WERI-Rb-1 (cell line): ENCODE data around the gene NLRP6.
"Not testable (repeated sequence)": the region's sequence is repeated elsewhere in the genome, so short reads cannot be mapped to it uniquely, and the experiment has no call there.

ENCODE experiments used
- DNase-seq: peaks from one replicate; pipeline ENCODE4 v3.0.0-alpha.2; 2020
- H3K27ac ChIP-seq: fragments of 250-450 bp; sonication (Bioruptor Pico); 2 replicates; pipeline ENCODE4 v1.5.1; 2020; ENCODE audit warnings: mild to moderate bottlenecking, moderate library complexity
- H3K27me3 ChIP-seq: fragments of 250-450 bp; sonication (Bioruptor Pico); 2 replicates; pipeline ENCODE4 v1.5.1; 2021; ENCODE audit warnings: mild to moderate bottlenecking, low read depth, moderate library complexity; ENCODE audit not compliant: insufficient read depth, severe bottlenecking
- H3K36me3 ChIP-seq: fragments of 250-450 bp; sonication (Bioruptor Pico); 2 replicates; pipeline ENCODE4 v1.5.1; 2020; ENCODE audit warnings: mild to moderate bottlenecking, moderate library complexity
- H3K4me3 ChIP-seq: 2 replicates; pipeline ENCODE4 v1.5.1; 2011; ENCODE audit warnings: low read depth, mild to moderate bottlenecking, control low read depth, low read length
- H3K9me3 ChIP-seq: fragments of 250-450 bp; sonication (Bioruptor Pico); 2 replicates; pipeline ENCODE4 v1.5.1; 2021; ENCODE audit warnings: mild to moderate bottlenecking, moderate library complexity; ENCODE audit not compliant: severe bottlenecking
- TF ChIP-seq, protein P1 (sequence below): IDR thresholded peaks from 2 replicates; pipeline ENCODE4 v1.5.1; 2011; ENCODE audit warnings: low read depth, mild to moderate bottlenecking, control low read depth, inconsistent platforms, low read length

NLRP6 gene

GRCh38 chr11:329886-330253 lies 51.7 kb downstream of the NLRP6 start:
- no peak for DNase-seq
- no peaks in the 10 kb centered on the region for H3K27me3 ChIP-seq
- no peaks in the 10 kb centered on the region for H3K36me3 ChIP-seq
- no peak overlapping the region for H3K27ac ChIP-seq
- no peak overlapping the region for H3K4me3 ChIP-seq
- TF ChIP-seq, protein P1, sequence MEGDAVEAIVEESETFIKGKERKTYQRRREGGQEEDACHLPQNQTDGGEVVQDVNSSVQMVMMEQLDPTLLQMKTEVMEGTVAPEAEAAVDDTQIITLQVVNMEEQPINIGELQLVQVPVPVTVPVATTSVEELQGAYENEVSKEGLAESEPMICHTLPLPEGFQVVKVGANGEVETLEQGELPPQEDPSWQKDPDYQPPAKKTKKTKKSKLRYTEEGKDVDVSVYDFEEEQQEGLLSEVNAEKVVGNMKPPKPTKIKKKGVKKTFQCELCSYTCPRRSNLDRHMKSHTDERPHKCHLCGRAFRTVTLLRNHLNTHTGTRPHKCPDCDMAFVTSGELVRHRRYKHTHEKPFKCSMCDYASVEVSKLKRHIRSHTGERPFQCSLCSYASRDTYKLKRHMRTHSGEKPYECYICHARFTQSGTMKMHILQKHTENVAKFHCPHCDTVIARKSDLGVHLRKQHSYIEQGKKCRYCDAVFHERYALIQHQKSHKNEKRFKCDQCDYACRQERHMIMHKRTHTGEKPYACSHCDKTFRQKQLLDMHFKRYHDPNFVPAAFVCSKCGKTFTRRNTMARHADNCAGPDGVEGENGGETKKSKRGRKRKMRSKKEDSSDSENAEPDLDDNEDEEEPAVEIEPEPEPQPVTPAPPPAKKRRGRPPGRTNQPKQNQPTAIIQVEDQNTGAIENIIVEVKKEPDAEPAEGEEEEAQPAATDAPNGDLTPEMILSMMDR = no peak
- H3K9me3 ChIP-seq = no peaks in the 10 kb centered on the region

DNA sequence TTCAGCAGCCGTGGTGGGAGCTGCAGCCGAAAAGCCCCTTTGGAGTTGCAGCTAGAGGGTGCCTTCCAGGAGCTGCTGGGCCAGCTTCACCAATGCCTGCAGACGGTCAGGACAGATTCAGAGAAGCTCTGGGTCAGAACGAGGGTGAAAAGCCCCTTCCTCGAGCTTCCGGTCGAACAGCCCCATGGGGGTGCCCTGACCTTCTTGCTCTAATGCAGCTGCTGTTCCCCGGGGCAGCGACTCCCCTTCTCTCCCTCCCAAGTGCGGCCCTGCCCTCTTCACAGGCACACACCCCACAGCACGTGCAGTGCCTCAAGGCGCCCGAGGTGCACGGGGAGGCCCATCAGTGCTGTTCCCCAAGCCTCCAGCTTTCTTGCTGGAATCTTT lies 52.1 kb downstream of the NLRP6 start:
- H3K27ac ChIP-seq = no peak overlapping the region
- no peaks in the 10 kb centered on the region for H3K9me3 ChIP-seq
- TF ChIP-seq, protein P1 = no peak
- H3K4me3 ChIP-seq = no peak overlapping the region
- no peaks in the 10 kb centered on the region for H3K36me3 ChIP-seq
- H3K27me3 ChIP-seq = no peaks in the 10 kb centered on the region
- DNase-seq = no peak

DNA sequence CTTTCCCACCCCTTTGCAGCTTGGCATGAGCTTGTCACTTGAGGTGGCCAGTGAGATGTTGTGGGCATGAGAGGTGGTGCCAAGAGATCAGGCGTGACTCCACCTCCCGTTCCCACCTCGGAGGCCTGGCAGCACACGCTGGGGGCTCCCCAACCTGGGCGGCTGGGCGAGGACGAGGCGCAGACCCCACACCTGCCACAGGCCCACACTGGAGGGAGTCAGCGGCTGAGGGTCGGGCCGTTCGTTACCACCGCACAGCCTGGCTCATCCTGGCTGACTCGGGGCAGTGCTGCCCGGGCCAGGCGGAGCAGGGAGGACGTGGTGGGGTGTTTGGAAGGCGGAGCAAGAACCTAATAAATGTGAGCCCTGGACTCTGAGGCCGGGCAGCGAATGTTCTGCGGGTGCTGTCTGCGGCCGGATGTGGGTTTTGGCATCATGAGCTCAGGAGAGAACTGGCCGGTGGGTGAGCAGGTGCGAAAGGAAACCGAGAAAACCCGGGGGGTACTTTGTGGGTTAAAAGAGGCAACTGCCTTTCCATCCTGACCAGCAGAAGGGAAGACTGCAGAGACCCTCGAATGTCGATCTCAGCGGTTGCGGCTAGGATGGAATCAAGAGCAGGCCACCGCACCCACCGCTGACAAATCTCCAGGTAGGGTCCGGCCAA lies 52.6 kb downstream of the NLRP6 start:
- H3K9me3 ChIP-seq = no peaks in the 10 kb centered on the region
- no peaks in the 10 kb centered on the region for H3K36me3 ChIP-seq
- DNase-seq = no peak
- H3K27me3 ChIP-seq = no peaks in the 10 kb centered on the region
- H3K4me3 ChIP-seq = no peak overlapping the region
- H3K27ac ChIP-seq = no peak overlapping the region
- TF ChIP-seq, protein P1 = no peak

DNA sequence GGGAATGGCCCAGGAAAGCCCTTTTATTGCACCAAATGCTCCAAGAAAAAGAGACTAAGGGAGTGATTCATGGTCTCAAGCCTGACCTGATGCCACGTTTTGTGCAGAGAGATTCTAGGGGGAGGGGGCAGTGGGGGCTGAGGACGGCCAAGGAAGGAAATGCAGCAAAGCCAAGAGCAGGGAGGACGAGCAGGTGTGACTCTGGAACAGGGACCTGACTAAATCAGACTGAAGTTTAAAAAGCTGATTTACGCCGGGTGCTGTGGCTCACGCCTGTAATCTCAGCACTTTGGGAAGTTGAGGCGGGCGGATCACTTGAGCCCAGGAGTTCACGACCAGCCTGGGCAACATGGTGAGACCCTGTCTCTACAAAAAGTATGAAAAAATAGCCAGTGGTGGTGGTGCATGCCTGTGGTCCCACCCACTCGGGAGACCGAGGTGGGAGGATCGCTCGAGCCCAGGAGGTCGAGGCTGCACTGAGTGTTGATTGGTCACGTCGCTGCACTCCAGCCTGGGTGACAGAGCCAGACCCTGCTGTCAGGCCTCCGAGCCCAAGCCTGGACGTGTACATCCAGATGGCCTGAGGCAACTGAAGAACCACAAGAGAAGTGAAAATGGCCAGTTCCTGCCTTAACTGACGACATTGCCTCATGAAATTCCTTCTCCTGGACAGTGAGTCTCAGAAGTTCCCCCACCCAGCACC lies 53.3 kb downstream of the NLRP6 start:
- TF ChIP-seq, protein P1 = no peak
- no peaks in the 10 kb centered on the region for H3K36me3 ChIP-seq
- no peak overlapping the region for H3K4me3 ChIP-seq
- no peaks in the 10 kb centered on the region for H3K9me3 ChIP-seq
- H3K27ac ChIP-seq = no peak overlapping the region
- DNase-seq = no peak
- no peaks in the 10 kb centered on the region for H3K27me3 ChIP-seq

GRCh38 chr11:332651-333480 lies 54.7 kb downstream of the NLRP6 start:
- no peaks in the 10 kb centered on the region for H3K27me3 ChIP-seq

DNA sequence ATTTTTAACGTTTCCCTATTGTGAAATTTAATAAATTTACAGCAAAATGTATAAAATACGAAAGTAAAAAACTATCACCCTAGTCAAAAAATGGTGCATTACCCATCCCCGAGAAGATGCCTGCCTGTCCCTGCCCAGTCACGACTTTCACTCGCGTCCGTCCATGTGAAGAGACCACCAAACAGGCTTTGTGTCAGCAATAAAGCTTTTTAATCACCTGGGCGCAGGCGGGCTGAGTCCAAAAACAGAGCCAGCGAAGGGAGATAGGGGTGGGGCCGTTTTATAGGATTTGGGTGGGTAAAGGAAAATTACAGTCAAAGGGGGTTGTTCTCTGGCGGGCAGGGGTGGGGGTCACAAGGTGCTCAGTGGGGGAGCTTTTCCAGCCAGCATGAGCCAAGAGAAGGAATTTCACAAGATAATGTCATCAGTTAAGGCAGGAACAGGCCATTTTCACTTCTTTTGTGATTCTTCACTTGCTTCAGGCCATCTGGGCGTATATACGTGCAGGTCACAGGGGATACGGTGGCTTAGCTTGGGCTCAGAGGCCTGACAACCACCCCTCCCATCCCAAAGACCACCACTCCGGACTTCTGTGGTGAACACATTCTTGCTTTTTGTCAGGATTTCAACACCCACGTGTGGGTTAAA lies 55.5 kb downstream of the NLRP6 start:
- not testable (repeated sequence) for H3K27me3 ChIP-seq, H3K9me3 ChIP-seq, H3K27ac ChIP-seq, H3K36me3 ChIP-seq, DNase-seq, H3K4me3 ChIP-seq

More at GRCh38 chr11:332651-333480, 54.7 kb downstream of the NLRP6 start:
- Histone ChIP-seq H3K27ac (no peak overlapping the region), H3K9me3 (no peaks in the 10 kb centered on the region), H3K36me3 (no peaks in the 10 kb centered on the region), H3K4me3 (no peak overlapping the region)
- no peak for DNase-seq
- TF ChIP-seq, protein P1 = no peak
